H1 (cell line): ENCODE results near the gene CPSF4L. TPM values are rescaled to one million over a fixed set of nuclear protein-coding genes. Genes with fewer than 3 reads are reported as not detected.

Experiments
- CTCF ChIA-PET: fragments of 300-600 bp; sonication (Branson Sonifier 250); formaldehyde crosslinking; loops from one replicate; lab custom pipeline; 2021; ENCODE audit not compliant: partially characterized antibody; lab: Charles Lee
- POLR2A ChIA-PET: fragments of 300-600 bp; sonication (Branson Sonifier 250); formaldehyde crosslinking; loops from one replicate; lab custom pipeline; 2021; ENCODE audit warnings: inconsistent platforms; ENCODE audit not compliant: partially characterized antibody; lab: Charles Lee
- DNase-seq, 2 experiments: peaks; one replicate each; pipeline versions ENCODE4 v3.0.0 to v3.0.0-alpha.2; 2010 to 2022; ENCODE audit warnings: low spot score in 2 of 2, low read depth in 1 of 2, mixed read lengths in 1 of 2
- FAIRE-seq: peaks from 2 replicates; lab custom pipeline; 2011; peaks lifted over from hg19 to GRCh38; lab: Jason Lieb, UNC
- H2AFZ ChIP-seq: 2 replicates; pipeline ENCODE4 v1.8.1; 2012; ENCODE audit warnings: low read length, inconsistent platforms
- H2AK5ac ChIP-seq: 2 replicates; pipeline ENCODE4 v1.6.1; 2013; ENCODE audit warnings: low read depth, low read length
- H2BK120ac ChIP-seq: replicated peaks from 2 replicates; pipeline ENCODE3; 2013; ENCODE audit warnings: low read depth, low read length, inconsistent platforms
- H2BK12ac ChIP-seq: 2 replicates; pipeline ENCODE4 v1.6.1; 2013; ENCODE audit warnings: low read depth, low read length
- H2BK15ac ChIP-seq: 2 replicates; pipeline ENCODE4 v1.6.1; 2013; ENCODE audit warnings: low read length
- H2BK20ac ChIP-seq: 2 replicates; pipeline ENCODE4 v1.6.1; 2013; ENCODE audit warnings: low read length
- H2BK5ac ChIP-seq: 2 replicates; pipeline ENCODE4 v1.6.1; 2013; ENCODE audit warnings: low read depth, low read length
- H3K14ac ChIP-seq: 2 replicates; pipeline ENCODE4 v1.6.1; 2013; ENCODE audit warnings: inconsistent platforms; ENCODE audit not compliant: insufficient read length
- H3K18ac ChIP-seq: 2 replicates; pipeline ENCODE4 v1.6.1; 2013; ENCODE audit warnings: low read length; ENCODE audit errors: extremely low read depth
- H3K23ac ChIP-seq: 2 replicates; pipeline ENCODE4 v1.6.1; 2013; ENCODE audit warnings: inconsistent platforms; ENCODE audit not compliant: insufficient read length
- H3K23me2 ChIP-seq: 2 replicates; pipeline ENCODE4 v1.6.1; 2013; ENCODE audit warnings: low read depth, low read length
- H3K27ac ChIP-seq: 2 replicates; pipeline ENCODE4 v1.6.1; 2011; ENCODE audit warnings: low read depth, low read length, inconsistent platforms
- H3K27me3 ChIP-seq, 4 experiments: replicated peaks in 1 of 4; 1 replicate in 1 of 4; 2 replicates in 3 of 4; pipeline versions ENCODE4 v1.6.1 to v1.8.1; 2011 to 2013; ENCODE audit warnings: low read length in 3 of 4, mild to moderate bottlenecking in 3 of 4, inconsistent platforms in 2 of 4, mixed read lengths in 2 of 4, moderate library complexity in 1 of 4; ENCODE audit not compliant: control insufficient read depth in 3 of 4, insufficient read depth in 3 of 4; ENCODE audit errors: extremely low read depth in 1 of 4
- H3K36me3 ChIP-seq, 4 experiments: 2 replicates each; pipeline versions ENCODE4 v1.6.1 to v1.8.1; 2011 to 2013; ENCODE audit warnings: mild to moderate bottlenecking in 4 of 4, low read length in 3 of 4, moderate library complexity in 2 of 4, control low read depth in 1 of 4, inconsistent platforms in 1 of 4; ENCODE audit not compliant: insufficient read depth in 4 of 4, control insufficient read depth in 2 of 4
- H3K4ac ChIP-seq: replicated peaks from 2 replicates; pipeline ENCODE3; 2013; ENCODE audit warnings: low read length, low read depth, mixed read lengths, inconsistent platforms; ENCODE audit not compliant: insufficient read length
- H3K4me1 ChIP-seq, 4 experiments: replicated peaks in 1 of 4; 1 replicate in 1 of 4; 2 replicates in 3 of 4; pipeline versions ENCODE4 v1.6.1 to v1.8.1; 2011 to 2013; ENCODE audit warnings: low read length in 3 of 4, inconsistent platforms in 2 of 4, mixed read lengths in 1 of 4; ENCODE audit not compliant: insufficient read depth in 4 of 4, control insufficient read depth in 3 of 4
- H3K4me2 ChIP-seq, 2 experiments: 2 replicates each; pipeline versions ENCODE4 v1.6.1 to v1.8.1; 2011 to 2013; ENCODE audit warnings: low read depth in 2 of 2, low read length in 2 of 2, control low read depth in 1 of 2, inconsistent platforms in 1 of 2, mild to moderate bottlenecking in 1 of 2; ENCODE audit not compliant: insufficient read depth in 1 of 2
- H3K4me3 ChIP-seq, 4 experiments: fragments of 200-600, 300-600 bp in 1 of 4; sonication (generic), shearing (Covaris generic), sonication (Bioruptor Twin) in 1 of 4; 2 replicates each; pipeline versions ENCODE4 v1.5.1 to v1.8.1; 2011 to 2016; ENCODE audit warnings: low read length in 4 of 4, low read depth in 3 of 4, control low read depth in 2 of 4, inconsistent platforms in 2 of 4, mild to moderate bottlenecking in 2 of 4, mixed read lengths in 1 of 4, moderate library complexity in 1 of 4; ENCODE audit not compliant: insufficient read depth in 2 of 4; ENCODE audit errors: extremely low read depth in 1 of 4
- H3K56ac ChIP-seq: replicated peaks from 2 replicates; pipeline ENCODE3; 2013; ENCODE audit warnings: low read depth, mild to moderate bottlenecking, mixed read lengths, low read length, inconsistent platforms; ENCODE audit not compliant: insufficient read length
- H3K79me1 ChIP-seq: 2 replicates; pipeline ENCODE4 v1.6.1; 2013; ENCODE audit warnings: low read depth, low read length, control low read depth
- H3K79me2 ChIP-seq, 2 experiments: 2 replicates each; pipeline versions ENCODE4 v1.6.1 to v1.8.1; 2012 to 2013; ENCODE audit warnings: low read length in 2 of 2, mild to moderate bottlenecking in 2 of 2, inconsistent platforms in 1 of 2; ENCODE audit not compliant: insufficient read depth in 2 of 2, control insufficient read depth in 1 of 2
- H3K9ac ChIP-seq, 4 experiments: replicated peaks in 1 of 4; 1 replicate in 1 of 4; 2 replicates in 3 of 4; pipeline versions ENCODE4 v1.6.1 to v1.8.1; 2011 to 2013; ENCODE audit warnings: low read depth in 3 of 4, low read length in 3 of 4, control low read depth in 2 of 4, mild to moderate bottlenecking in 2 of 4, moderate library complexity in 2 of 4, inconsistent platforms in 1 of 4; ENCODE audit errors: extremely low read depth in 1 of 4
- H3K9me3 ChIP-seq, 2 experiments: 2 replicates each; pipeline versions ENCODE4 v1.6.1 to v1.8.1; 2012 to 2013; ENCODE audit warnings: mild to moderate bottlenecking in 2 of 2, moderate library complexity in 2 of 2, control low read depth in 1 of 2, inconsistent platforms in 1 of 2, low read depth in 1 of 2, low read length in 1 of 2, mixed read lengths in 1 of 2; ENCODE audit not compliant: insufficient read depth in 2 of 2
- H4K20me1 ChIP-seq, 2 experiments: replicated peaks in 1 of 2; 2 replicates each; pipeline versions ENCODE3 to v1.8.1; 2011 to 2013; ENCODE audit warnings: inconsistent platforms in 2 of 2, low read length in 2 of 2, mild to moderate bottlenecking in 1 of 2; ENCODE audit not compliant: insufficient read depth in 2 of 2, control insufficient read depth in 1 of 2
- H4K5ac ChIP-seq: 2 replicates; pipeline ENCODE4 v1.6.1; 2013; ENCODE audit warnings: low read length, low read depth, mixed read lengths, inconsistent platforms; ENCODE audit not compliant: insufficient read length
- H4K8ac ChIP-seq: 2 replicates; pipeline ENCODE4 v1.8.0; 2013; ENCODE audit warnings: mild to moderate bottlenecking, moderate library complexity, low read length, inconsistent platforms; ENCODE audit not compliant: insufficient read depth; ENCODE audit errors: extremely low read depth
- H4K91ac ChIP-seq: replicated peaks from 2 replicates; pipeline ENCODE3; 2013; ENCODE audit warnings: low read length, mixed read lengths, inconsistent platforms; ENCODE audit not compliant: insufficient read length
- CBX8 ChIP-seq: fragments of 300-800, 300-1000 bp; sonication (generic); IDR thresholded peaks from 2 replicates; pipeline ENCODE4 v1.7.1; 2016; ENCODE audit warnings: low read depth, low read length, borderline replicate concordance
- KDM5A ChIP-seq: fragments of 200-600 bp; IDR thresholded peaks from 2 replicates; pipeline ENCODE4 v1.7.1; 2012; ENCODE audit warnings: mild to moderate bottlenecking, low read length, inconsistent platforms, mixed read lengths
- MAFK ChIP-seq: IDR thresholded peaks from 2 replicates; pipeline ENCODE4 v1.6.1; 2012; ENCODE audit warnings: low read depth, mild to moderate bottlenecking, improper control_type of control experiment, low read length
- PHF8 ChIP-seq: fragments of 200-600 bp; sonication (generic); conservative IDR thresholded peaks from 2 replicates; pipeline ENCODE4 v1.7.1; 2012; ENCODE audit warnings: low read depth, mild to moderate bottlenecking, inconsistent platforms, low read length, moderate library complexity
- POU5F1 ChIP-seq: IDR thresholded peaks from 2 replicates; pipeline ENCODE4 v1.6.1; 2011; ENCODE audit warnings: low read depth, mild to moderate bottlenecking, low read length, moderate library complexity
- SIRT6 ChIP-seq: IDR thresholded peaks from one replicate; pipeline ENCODE4 v1.7.1; 2012; ENCODE audit warnings: low read length, inconsistent platforms
- SP2 ChIP-seq: IDR thresholded peaks from 2 replicates; pipeline ENCODE4 v1.6.1; 2012; ENCODE audit warnings: mild to moderate bottlenecking, low read length, inconsistent platforms
- TAF1 ChIP-seq: IDR thresholded peaks from 2 replicates; pipeline ENCODE4 v1.6.1; 2011; ENCODE audit warnings: mild to moderate bottlenecking, low read depth, low read length
- TBP ChIP-seq: IDR thresholded peaks from 2 replicates; pipeline ENCODE4 v1.6.1; 2011; ENCODE audit warnings: low read depth, low read length, improper control_type of control experiment
- TEAD4 ChIP-seq: IDR thresholded peaks from 2 replicates; pipeline ENCODE4 v1.6.1; 2012; ENCODE audit warnings: low read depth, low read length, inconsistent platforms, mixed read lengths
- ZNF274 ChIP-seq: IDR thresholded peaks from 2 replicates; pipeline ENCODE4 v1.7.0; 2012; ENCODE audit warnings: low read length, borderline replicate concordance; ENCODE audit errors: extremely low read depth
- WGBS, 2 experiments: shearing (Covaris generic) in 1 of 2; methylation state at CpG; one replicate each; pipeline versions ENCODE4 v1.1.6 to v1.1.7; 2013 to 2015; ENCODE audit warnings: low lambda C conversion rate in 2 of 2, mixed read lengths in 2 of 2, inconsistent platforms in 1 of 2, low coverage in 1 of 2, missing lambda C conversion rate in 1 of 2; ENCODE audit not compliant: insufficient replicate concordance in 2 of 2, insufficient coverage in 1 of 2, insufficient read length in 1 of 2; ENCODE audit errors: extremely low coverage in 1 of 2, missing lambda C conversion rate in 1 of 2; 5-methylcytosine and 5-hydroxymethylcytosine counted together
- polyA plus RNA-seq, 7 experiments: library from polyadenylated mRNA; depleted of rRNA in 3 of 7; stranded (reverse) in 5 of 7; unstranded in 2 of 7; fragments of >200 nt in 5 of 7; fragments of 200-250 nt in 2 of 7; gene quantifications; 1 replicate in 5 of 7; 2 replicates in 1 of 7; 4 replicates in 1 of 7; pipeline versions ENCODE4 v1.2.1 to v1.2.3, GENCODE V29; 2011 to 2013; ENCODE audit warnings: missing spikeins in 2 of 7, mixed read lengths in 2 of 7
- total RNA-seq: library from RNA; stranded (reverse); fragmentation: NEBNext Ultra II Directional; extraction: Animal tissue kit (Norgen Biotek cat#: 25700); gene quantifications from 2 replicates; pipeline ENCODE4 v1.2.1, GENCODE V29; 2021

The CPSF4L gene
- total and polyA plus RNA-seq, 2 of the 8 experiments (the other 6 are each of a cell fraction or from before 2014, with no cell fraction given): not detected

DNA sequence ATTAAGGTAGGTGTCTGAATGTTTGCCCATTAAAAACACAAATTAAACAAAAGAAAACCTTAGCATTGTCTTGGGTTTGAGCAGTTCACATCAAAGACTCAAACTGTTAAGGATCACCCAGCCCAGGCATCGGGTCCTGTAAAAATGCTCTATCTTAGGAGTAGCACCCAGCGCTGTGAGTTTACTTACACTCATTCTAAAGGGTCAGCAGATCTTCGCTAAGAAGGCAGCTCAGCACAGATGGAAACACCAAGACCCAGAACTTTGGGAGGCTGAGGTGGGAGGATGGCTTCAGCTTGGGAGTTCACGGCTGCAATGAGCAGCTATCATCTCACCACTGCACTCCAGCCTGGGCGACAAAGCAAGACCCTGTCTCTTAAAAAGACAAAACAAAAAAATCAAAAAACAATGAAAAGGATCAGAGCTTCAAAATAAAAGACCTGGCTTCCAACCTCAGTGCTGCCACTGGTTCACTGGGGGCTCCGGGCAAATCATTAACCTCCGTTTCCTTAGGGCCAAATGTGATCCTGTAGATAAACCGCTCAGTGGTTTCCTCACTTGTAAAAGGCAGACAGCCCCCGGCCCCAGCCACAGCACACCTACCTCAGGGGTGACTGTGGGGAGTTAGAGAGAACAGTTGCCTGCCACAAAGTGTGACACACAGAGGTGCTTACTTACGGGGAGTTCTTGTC, 57.7 kb downstream of the CPSF4L start:
- no peak overlapping the region for H2AK5ac ChIP-seq
- H3K79me2 ChIP-seq: no peaks in the 10 kb centered on the region
- no peak overlapping the region for H3K4ac ChIP-seq
- no peak overlapping the region for H3K4me2 ChIP-seq
- no peak overlapping the region for H3K23ac ChIP-seq
- no peak overlapping the region for H4K5ac ChIP-seq
- no peak overlapping the region for H3K9ac ChIP-seq
- no peaks in the 10 kb centered on the region for H3K27me3 ChIP-seq
- ChIA-PET POLR2A (interaction anchor here (0.5 to 2.1 kb wide), 3 partner anchors 10 to 482 kb away, joined by 3 to 8 read pairs (median 4); no protein-coding TSS in a partner anchor), CTCF (interaction anchor here (0.6 to 1.2 kb wide), 2 partner anchors 8 to 10 kb away, joined by 3 read pairs; no protein-coding TSS in a partner anchor)
- H2BK5ac ChIP-seq: no peak overlapping the region
- no peak overlapping the region for H2BK120ac ChIP-seq
- no peak for TF ChIP-seq SIRT6
- TF ChIP-seq ZNF274: no peak
- TF ChIP-seq POU5F1: no peak
- TF ChIP-seq PHF8: no peak
- no peak for TF ChIP-seq SP2
- TF ChIP-seq CBX8: no peak
- no peak for TF ChIP-seq TAF1
- no peak for TF ChIP-seq TBP
- TF ChIP-seq MAFK: no peak
- TF ChIP-seq KDM5A: no peak
- TF ChIP-seq TEAD4: no peak
- no peak overlapping the region; the same call in 1 of the 2 replicates for H4K8ac ChIP-seq
- H3K56ac ChIP-seq: no peak overlapping the region
- H2BK12ac ChIP-seq: no peak overlapping the region
- no peak overlapping the region for H3K4me3 ChIP-seq
- H3K18ac ChIP-seq: no peak overlapping the region
- peaks cover 2% of the 10 kb centered on the region; the same call in 1 of the 2 replicates for H3K79me1 ChIP-seq
- H2BK20ac ChIP-seq: no peak overlapping the region
- H2AFZ ChIP-seq: no peak overlapping the region
- no peaks in the 10 kb centered on the region for H3K9me3 ChIP-seq
- H3K14ac ChIP-seq: no peak overlapping the region
- no peak overlapping the region for H2BK15ac ChIP-seq
- no peak overlapping the region for H3K27ac ChIP-seq
- no peak overlapping the region for H4K91ac ChIP-seq
- DNase-seq: no peak
- H3K4me1 ChIP-seq: no peaks in the 10 kb centered on the region
- no peak for FAIRE-seq
- no peaks in the 10 kb centered on the region for H3K23me2 ChIP-seq
- WGBS, 2 experiments: 89% methylated on average over 10 of the region's 10 CpGs; no CpG with 5 or more reads in 1 of the 2 experiments
- H3K36me3 ChIP-seq: peaks cover 29 to 88% (median 67%) of the 10 kb centered on the region in 4 experiments
- H4K20me1 ChIP-seq: peaks cover 0 to 9% of the 10 kb centered on the region in 2 experiments
